GM18858 (cell line): ENCODE data around the gene CREB3L1.

Experiments used
- ATAC-seq: cut with Tn5 transposase; IDR thresholded peaks from one replicate; pipeline ENCODE4 v1.9.1; 2021; ENCODE audit not compliant: unreplicated experiment

Gene CREB3L1

DNA sequence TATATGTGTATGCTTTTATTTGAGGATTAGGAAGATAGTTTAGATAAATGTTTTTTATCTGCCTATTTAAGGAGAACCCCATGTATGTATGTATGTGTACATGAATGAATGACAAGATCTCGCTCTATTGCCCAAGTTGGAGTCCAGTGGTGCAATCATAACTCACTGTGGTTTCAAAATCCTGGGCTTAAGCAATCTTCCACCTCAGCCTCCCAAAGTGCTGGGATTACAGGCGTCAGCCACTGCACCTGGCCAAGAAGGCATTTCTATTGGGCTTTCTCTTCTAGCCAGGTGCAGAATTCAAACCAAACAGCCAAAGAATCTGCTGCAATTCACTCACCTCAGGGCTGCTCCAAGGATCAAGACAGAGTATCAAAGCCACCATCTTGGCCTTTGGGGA, 44.3 kb downstream of the CREB3L1 start:
- ATAC-seq, result no peak

DNA sequence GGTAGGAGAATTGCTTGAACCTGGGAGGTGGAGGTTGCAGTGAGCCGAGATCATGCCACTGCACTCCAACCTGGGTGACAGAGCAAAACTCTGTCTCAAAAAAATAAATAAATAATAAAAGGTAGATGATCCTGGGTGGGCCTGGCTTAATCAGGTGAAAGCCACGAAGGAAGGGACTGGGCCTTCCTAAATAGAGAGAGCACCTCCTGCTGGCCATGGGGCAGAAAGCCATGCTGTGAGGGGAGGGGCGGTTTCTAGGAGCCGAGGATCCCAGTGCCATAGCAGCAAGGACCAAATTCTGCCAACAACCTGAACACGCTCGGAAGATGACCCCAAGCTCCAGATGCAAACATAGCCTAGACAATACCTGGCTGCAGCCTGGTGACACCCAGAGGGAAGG, 45.3 kb downstream of the CREB3L1 start:
- no peak for ATAC-seq

GRCh38 chr11:46326813-46327416, 49.5 kb downstream of the CREB3L1 start:
- no peak for ATAC-seq

- ATAC-seq, result no peak
Observed at GRCh38 chr11:46327829-46328228, 50.4 kb downstream of the CREB3L1 start.

- ATAC-seq, result no peak
Observed at GRCh38 chr11:46330154-46330553, 52.7 kb downstream of the CREB3L1 start.

GRCh38 chr11:46330563-46331281, 53.3 kb downstream of the CREB3L1 start:
- ATAC-seq, result no peak

- no peak for ATAC-seq
Observed at GRCh38 chr11:46331282-46331984, 54.0 kb downstream of the CREB3L1 start.

DNA sequence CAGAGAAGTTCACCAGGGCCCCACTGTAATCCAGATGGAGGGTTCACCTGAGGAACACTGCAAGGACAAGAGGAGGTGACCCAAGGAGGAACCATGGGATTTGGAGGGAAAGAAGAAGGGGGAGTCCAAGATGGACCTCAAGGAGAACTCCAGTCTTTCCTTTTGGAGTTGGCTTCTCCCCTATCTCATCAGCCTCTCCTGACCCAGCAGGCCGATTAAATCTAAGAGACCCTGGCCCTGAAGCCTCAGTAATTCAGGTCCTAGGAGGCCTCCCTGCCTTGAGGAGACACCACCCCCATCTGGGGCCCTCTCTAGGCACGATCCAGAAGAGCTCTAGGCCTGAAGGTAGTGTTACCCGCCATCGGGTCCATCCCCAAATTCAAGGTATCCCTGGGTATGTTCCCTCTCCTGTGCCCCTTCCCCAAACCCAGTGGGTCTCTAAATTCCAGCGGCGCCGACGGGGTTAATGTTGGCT, 54.7 kb downstream of the CREB3L1 start:
- no peak for ATAC-seq

DNA sequence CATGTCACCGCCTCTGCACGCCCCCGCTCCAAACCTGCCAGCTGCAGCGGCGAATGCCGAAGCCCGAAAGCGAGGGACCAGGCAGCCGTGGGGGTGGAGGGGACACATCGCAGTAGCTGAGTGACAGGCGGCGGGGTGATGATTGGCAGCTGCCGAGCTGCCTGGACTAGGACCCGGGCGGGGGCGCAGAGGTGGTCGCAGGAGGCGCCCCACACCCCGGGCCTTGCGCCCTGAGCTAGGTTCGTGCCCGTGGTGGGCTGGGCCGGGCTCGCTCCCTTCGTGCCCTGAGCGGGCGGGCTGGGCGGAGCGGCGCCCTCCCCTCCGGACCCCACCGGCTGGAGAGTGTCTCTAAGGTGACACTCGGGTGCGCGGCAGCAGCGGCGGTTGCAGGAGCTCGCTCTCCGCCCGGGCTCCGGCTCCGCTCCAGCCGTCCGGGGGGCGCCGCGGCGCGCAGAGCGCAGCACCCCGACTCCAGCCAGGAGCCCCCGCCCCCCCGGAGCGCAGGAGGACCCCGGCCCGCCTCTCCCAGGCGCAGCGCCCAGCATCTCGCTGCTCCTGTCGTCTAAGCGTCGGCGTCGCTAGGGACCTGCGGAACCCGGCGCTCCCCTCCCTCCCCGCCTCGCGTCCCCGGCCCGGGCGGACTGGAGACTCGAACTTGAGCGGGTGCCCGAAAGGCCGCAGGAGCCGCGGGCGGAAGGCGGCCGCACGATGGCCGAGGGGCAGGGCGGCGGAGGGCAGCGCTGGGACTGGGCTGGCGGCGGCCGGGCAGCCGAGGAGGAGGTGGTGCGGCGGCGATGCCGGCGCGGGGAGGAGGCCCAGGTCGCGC, 55.3 kb downstream of the CREB3L1 start:
- no peak for ATAC-seq

DNA sequence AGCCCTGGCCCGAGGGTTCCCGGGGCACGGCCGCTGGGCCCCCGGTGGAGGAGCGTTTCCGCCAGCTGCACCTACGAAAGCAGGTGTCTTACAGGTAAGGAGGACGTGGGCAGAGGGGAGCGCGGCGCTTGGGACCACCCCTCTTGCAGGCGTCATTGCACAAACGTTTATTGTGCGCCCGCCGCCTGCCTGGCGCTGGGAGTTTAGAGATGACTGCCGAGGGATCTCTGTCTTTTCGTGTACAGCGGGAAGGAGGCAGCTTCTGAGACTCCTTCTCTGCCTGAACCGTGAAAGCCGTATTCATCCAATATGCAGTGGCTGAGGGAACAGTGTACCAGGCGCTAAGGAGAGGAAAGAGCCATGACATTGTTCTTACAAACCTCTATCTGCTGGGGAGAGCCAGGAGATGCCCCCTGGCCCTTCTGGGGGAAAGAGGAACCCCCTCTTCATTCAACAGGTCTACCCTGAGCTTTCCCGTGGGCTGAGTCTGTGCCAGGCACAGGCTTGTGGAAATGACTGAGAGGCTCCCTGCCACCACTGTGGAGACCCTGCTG, 56.0 kb downstream of the CREB3L1 start:
- no peak for ATAC-seq

- no peak for ATAC-seq
Observed at GRCh38 chr11:46334211-46334610, 56.7 kb downstream of the CREB3L1 start.

- no peak for ATAC-seq
Observed at GRCh38 chr11:46335271-46335670, 57.8 kb downstream of the CREB3L1 start.

- ATAC-seq, result no peak
Observed at GRCh38 chr11:46335890-46336562, 58.6 kb downstream of the CREB3L1 start.

- no peak for ATAC-seq
Observed at GRCh38 chr11:46336563-46337180, 59.2 kb downstream of the CREB3L1 start.

DNA sequence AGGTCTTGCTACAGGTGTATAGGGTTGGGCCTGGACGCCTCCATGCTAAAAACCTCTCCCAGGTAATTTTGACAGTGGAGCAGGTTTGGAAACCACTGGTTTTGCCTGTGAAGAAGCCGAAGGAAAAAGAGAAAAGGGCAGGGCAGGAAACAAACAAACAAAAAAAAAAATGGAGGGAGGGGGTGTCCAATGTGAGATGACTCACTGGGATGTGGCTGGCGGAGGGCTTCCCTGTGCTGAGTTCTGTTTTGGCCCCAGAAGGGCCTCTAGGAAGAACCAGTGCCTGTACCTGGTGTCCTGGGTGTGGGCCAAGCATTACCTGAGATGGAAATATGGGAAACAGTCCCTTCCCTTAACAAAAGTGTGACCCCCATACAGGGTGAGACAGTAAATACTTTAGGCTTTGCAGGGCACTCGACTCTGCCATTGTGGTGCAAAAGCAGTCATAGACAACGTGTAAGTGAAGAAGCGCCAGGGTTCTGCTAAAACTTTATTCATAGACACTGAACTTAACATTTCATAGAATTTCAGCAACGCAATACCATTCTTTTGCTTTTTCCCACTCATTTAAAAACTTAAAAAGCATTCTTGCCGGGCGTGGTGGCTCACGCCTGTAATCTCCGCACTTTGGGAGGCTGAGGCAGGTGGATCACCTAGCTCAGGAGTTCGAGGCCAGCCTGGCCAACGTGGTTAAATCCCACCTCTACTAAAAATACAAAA, 60.3 kb downstream of the CREB3L1 start:
- ATAC-seq, result no peak

- no peak for ATAC-seq
Observed at GRCh38 chr11:46338636-46338987, 61.1 kb downstream of the CREB3L1 start.

DNA sequence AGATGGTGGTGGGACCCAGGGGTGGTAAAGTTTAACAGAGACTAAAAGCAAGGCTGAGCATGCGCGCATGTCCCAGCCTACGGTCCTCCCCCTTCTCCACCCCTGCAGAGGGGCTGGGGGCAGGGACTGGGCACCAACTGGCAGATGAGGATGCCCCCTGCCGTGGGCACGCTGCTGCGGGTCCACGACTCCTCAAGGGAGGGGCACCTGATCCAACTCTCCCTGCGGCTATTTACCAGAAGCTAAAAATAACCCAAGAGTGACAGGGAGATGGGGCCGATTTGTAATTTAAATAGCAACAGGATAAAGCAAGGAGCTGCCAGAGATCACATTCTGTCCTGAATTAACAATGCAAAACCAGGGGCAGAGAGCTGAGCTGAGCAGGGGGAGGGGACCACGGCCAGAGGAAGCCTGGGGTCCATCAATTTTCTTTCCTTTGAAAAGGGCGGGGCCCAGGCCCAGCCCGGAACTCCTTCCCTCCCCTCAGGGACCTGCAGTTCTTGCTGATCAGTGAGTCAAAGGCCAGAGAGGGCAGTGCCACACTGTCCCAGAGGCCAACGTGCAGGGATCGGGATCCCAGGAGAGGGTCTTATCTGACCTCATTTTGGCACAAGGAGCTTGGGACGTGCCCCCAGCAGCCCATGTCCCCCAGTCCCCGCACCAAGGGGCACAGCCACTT, 61.7 kb downstream of the CREB3L1 start:
- ATAC-seq, result no peak

- ATAC-seq, result no peak
Observed at GRCh38 chr11:46339816-46340215, 62.4 kb downstream of the CREB3L1 start.

DNA sequence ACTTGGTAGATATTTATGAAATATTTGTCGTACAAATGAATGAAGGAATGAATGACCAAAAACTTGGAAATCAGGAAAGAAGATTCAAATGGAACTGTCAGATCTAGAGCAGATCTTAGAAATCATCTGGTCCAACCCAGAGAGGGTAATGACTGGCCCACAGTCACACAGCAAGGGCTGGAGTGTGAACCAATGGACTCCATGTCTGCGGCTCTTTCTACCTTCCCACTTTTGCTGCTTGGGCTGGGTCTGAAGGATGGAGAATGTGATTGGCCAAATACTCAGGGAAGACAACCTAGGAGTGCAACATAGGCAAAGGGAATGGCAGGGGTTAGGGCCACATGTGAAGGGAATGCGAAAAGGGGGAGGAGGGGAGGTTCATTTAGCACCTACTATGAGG, 64.0 kb downstream of the CREB3L1 start:
- ATAC-seq, result no peak
